Activated CD4-positive, alpha-beta T cell treated with anti-CD3 and anti-CD28 coated beads, Interleukin-2, amount 50 U/mL, for 1 hour (primary cell): ENCODE measurements around the gene JDP2.

ENCODE experiments used
- DNase-seq: peaks from one replicate; pipeline ENCODE4 v3.0.0-alpha.2; 2020

The JDP2 gene

DNA sequence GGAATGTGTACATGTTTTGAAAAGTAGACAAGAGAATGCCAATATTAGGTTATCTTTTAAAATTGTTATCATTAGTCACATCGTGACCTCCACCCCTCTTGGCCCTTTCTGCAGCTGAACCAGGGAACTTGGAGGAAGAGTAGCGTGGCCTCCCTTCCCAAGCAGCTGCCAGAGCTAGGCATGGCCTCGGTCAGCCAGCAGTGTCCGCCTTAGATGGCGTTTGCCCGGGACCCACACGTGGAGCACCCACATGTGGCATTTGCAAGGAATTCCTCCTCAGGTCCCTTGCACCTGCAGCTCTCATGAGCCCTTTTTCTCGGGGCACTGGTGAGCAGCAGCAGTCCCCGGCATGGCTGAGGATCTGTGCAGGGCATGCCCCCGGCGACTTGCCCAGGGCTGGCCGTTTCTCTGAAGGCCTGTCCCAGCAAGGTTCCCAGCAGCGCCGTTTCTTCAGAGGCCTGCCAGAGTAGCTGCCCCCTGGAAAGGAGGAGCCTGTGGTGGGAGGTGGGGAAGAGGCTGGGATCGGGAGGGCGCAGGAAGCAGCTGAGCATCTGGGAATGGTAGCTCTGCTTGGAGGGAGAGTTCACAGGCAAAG lies 10.8 kb downstream of the JDP2 start:
- no peak for DNase-seq

DNA sequence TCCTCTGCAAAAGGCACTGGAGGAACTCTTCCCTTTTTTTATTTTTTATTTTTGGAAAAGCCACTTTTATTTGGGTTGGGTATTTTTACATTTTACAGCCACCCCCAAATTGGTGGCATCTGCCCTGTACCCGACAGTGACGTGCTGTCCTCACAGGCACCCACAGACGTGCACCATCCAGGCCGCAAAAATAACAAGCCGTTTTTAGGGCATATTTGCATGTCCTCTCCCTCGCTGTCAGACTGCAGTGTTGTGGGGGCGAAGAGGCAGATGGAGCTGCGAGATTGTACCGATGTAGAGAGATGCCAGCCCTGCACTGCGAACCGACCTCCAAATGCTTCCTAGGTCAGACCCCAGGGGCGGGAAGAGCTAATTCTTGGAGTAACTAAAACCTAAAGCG lies 12.2 kb downstream of the JDP2 start:
- DNase-seq = no peak

DNA sequence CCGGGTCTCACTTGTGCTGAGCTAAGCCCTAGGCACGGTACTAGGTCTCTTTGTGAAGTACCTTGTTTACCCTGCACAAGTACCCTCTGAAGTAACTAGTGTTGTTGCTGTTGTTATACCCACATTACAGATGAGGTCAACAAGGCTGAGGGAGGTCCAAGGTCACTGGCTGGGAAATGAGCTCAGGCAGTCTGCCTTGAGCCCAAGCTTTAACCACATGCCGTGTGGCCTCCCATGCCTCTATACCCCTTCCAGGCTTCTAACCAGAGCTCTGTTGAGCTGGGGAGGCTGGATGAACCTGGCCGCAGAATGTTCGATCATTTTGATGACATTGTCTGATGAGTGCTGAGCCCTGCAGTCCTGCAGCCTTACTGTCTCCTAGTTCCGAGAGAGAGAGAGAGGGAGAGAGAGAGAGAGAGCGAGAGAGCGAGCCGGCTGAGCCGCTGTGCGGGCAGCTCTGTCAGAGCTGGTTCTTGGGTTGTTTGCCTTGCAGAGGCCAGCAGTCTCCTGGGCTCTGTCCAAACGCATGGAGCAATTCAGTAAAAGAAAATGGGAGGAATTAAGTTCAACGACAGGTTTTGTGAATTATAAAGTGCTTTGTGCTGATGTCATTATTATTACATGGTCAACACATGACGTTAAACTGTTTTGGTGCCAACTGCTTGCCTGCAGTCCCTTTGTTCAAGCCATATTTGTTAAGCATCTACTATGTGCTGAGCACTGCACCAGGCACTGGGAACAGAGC lies 13.1 kb downstream of the JDP2 start:
- DNase-seq = no peak

- no peak for DNase-seq
Observed at GRCh38 chr14:75441728-75442127, 13.9 kb downstream of the JDP2 start.

DNA sequence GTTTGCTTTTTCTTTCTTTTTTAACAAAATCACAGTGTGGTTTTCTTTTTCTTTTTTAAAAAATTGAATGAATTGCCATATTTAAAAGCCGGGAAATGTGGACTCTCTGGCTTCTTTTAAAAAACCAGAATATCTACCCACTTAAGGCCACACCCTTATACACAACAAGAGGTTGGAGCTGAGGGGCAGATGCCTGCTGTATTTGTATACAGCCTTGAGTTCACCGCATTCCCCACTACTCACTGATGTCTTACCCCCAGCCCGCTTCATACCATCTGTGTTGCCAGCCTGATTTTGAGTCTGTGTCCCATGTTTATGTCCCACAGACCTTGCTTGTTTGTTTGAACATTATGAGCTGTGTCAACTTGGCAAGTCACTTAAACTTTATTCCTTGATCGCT lies 14.3 kb downstream of the JDP2 start:
- DNase-seq = no peak

DNA sequence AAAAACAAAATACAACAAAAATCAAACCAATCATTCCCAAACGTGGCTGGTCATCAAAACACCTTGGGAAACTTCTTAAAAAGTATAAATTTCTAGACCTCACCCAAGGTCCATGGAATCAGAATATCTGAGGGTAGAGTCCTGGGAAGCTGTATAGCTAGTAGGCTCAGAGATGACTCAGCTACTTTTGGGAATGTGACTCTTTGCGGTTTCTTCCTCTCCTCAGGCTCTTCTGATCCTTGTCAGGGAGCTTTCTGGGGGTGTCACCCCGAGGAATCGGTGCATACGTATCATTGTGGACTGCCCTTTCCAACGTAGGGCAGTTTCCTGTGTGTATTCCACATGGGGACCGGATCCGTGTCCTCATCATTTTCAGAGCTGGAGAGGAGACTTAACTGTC lies 14.8 kb downstream of the JDP2 start:
- DNase-seq = no peak

DNA sequence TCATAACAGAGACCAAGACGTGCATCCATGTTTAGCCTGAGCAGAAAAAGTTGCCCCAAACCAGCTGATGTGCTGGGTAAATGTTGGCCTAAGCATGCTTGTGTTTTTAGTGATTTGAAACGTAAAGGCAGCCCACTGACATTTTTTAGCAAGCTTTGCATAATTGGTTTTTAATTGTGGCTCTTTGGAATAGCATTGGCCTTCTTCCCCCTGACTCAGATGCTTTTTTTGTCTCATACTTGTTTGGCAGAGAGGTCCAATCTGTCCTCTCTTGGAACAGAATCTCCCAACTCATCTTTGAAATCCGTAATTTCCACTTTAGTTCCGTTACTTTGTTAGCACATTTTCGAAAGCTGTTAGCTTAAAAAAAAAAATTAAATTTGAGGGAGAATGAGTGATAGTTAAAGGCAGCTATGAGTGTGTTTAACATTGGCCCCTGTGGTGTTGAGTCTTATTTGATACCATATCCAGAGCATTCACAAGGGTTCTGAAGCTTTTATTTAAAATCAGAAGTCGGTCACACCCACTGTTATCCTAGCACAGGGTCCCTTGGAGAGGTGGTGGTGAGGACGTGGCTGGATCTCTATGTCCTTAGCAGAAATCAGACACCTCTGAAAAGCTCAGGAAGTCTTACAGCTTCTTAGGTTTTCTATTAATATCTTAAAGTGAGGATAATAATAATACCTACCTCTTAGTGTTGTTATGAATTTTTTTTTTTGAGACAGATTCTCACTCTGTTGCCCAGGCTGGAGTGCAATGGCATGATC lies 15.6 kb downstream of the JDP2 start:
- DNase-seq = no peak

- no peak for DNase-seq
Observed at GRCh38 chr14:75445236-75445635, 17.4 kb downstream of the JDP2 start.

GRCh38 chr14:75445963-75446362 lies 18.1 kb downstream of the JDP2 start:
- no peak for DNase-seq

GRCh38 chr14:75446447-75446846 lies 18.6 kb downstream of the JDP2 start:
- no peak for DNase-seq

GRCh38 chr14:75448209-75448608 lies 20.4 kb downstream of the JDP2 start:
- DNase-seq = no peak

DNA sequence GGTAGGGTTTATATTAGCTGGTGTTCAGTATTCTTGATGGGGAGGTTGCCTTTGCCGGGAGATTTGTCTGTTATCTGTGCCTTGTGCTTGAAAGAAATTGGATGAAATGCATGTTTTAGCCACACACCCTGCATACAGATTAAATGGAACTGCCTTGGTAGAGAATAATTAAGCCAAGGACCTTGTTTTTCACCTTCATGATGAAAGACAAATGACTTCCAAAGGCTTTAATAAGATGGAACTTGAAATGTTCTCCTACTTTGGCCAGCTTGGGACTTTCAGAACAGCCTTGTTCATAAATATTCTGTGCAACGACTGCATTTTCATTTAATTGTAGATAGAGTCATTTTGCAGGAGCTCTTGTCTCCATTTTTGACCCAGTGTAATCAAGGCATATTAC lies 21.2 kb downstream of the JDP2 start:
- no peak for DNase-seq

GRCh38 chr14:75449696-75450095 lies 21.9 kb downstream of the JDP2 start:
- DNase-seq = no peak

DNA sequence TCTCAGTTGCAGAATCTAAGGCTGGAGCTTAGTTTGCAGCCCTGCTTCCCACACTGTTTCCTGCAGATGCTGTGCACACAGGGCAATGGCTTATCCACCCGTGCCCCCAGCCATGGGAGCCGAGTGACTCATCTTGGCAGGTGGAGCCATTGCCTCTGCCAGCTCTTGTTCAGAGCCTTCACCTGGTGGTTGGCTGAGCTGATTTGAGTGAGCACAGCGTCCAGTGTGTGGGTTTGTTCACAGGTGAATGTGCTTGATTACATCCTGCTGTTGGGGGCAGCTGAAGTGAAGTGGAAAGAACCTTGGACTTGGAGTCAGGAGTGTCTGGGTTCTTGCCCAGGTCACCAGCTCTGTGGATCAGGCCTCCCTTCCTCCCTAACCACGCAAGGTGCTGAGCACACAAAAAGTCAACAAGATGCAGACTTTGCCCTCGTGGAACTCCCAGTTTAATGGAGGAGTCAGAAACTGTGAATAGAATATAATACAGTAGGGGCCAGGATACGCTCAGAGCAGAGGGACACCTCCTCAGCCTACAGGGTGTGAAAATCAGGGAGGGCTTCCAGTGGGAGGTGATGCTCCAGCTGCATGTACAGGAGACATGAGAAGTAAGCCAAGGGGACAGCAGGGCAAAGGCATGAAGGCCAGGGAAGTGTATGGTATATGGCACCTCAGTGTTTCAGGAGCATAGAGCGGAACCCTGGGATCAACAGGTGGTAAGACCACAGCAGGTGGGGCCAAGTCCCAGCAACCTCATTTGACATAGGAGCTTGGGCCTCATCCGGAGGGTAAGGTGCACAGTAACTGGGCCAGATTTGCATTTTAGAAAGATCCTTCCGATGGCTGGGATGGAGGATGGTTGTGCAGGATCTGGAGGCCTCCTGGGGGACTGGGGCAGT lies 22.8 kb downstream of the JDP2 start:
- DNase-seq = no peak

DNA sequence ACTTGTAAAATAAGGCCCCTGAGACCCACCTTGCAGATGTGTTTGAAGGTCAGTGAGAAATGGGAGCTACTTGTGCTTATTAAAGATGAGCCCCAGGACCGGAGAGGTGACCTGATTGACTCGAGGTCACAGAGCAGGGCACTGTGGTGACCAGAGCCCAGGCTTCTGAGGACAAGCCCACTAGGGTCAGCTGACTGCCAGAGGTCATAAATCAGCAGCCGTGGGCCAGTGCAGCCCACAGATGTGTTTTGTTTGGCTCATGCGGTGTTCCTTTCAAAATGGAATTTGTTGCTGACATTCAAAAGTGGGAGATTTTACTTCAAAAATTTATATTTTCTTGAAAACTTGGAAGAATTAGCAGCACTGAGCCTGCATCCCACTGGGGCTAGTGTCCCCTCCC lies 24.5 kb downstream of the JDP2 start:
- DNase-seq = no peak

DNA sequence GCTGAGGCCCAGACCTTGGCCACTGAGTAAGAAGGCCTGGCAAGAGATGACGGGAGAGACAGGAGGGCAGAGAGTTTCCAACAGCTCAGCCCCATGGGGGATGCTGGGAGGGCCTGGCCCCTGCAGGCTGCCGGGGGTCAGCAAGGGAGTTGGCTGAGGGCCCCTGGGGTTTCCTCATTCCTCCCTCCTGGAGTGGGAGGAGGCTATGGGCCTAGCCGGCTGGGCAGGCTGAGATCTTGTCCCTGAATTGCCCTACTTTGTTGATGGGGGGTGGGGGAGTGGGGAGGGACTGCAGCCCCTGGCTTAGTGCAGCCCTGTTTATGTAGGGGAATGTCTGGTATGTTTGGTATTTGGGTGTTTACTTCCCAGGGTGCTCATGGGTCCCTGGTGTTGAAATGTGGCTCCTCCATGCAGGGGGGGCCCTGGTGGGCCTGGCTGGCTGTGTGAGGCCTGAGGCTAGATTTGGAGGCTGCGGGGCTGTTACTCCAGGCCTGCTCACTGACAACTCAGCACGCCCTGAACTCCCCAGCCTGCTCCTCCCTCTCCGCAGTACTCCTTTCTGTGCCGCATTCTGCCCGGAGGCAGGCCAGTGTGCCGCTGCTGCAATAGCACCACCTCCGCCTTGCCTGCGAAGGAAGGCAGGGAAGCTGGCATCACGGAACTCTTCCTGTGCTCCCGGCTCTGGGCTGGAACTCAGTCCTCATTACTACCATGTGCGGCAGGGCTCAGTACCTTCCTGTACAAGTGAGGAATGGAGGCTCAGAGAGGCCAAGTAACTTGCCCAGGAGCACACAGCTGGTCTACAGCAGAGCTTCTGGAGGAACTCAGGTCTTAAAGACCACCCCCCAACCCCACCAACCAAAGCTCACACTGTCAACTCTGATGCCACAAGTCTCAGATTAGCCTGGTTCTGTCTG lies 25.3 kb downstream of the JDP2 start:
- no peak for DNase-seq

DNA sequence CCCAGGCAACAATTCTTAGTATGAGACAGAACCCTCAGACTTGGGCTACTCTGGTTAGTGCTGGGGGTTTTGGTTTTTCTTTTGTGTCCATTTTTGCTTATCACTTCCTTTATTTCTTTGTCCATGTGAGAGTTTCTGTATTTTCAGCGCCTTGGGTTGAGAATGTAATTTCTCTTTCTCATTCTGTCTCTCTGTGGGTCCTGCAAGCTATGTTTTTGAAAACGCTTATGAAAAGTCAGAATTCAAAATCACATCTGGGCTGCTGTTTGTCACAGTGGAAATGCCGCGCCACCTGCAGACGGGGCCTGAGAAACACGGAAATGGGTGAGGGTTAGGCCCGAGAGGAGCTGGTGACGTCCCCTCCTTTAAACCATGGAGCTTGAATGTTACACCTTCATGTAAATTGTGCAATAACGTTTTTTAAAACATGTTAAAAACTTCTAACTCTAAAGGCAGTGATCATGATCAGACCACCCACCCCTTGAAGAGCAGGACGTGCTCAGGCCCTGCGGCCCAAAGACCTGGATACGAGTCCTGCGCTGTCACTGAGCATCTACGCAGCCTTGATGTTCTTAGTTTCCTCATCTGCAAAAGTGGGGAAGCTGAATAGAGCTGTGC lies 26.1 kb downstream of the JDP2 start:
- DNase-seq = no peak

DNA sequence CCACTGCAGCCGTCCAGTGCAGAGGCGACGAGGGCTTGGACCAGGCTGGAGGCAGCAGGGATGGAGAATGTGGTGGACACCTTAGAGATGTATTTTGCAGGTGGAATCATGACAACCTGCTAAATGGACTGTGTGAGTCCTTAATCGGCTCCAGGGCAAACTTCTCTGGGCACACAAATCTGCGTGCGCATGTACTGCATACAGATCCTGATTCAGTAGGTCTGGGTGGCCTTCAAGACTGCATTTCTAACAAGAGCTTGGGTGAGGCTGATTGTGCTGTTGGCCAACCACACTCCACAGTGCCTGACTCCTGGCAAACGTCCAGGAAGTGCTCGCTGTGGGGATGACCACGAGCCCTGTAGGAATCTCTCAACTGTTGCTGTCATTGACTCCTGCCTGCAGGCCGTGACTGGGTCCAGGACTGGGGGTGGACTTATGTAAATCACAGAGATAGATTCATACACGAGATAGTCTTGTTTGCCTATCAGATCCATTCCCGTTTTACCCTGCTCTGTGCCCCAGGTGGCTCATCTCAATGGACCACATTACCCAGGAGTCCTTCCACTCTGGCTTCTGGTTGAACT lies 27.2 kb downstream of the JDP2 start:
- DNase-seq = no peak

- no peak for DNase-seq
Observed at GRCh38 chr14:75456069-75456996, 28.5 kb downstream of the JDP2 start.

DNA sequence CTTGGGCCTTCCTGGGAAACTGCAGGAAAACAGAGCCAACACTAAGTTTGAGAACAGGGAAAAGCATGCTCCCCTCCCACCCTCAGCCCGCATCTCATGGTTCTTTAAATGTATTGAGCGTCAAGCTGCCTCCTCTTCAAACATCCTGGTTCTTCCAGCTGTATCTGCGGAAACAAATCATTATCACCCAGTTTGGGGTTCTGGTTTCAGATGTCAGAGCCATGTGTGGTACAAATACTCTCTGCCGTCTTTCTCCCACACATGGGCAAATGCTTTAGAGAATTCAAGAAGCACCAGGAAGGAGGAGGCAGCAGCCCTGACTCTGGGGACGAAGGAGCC lies 29.1 kb downstream of the JDP2 start:
- no peak for DNase-seq
